Middle frontal gyrus (tissue), 1 donor: ENCODE measurements around the gene VGF.
"Not testable (repeated sequence)": the region's sequence is repeated elsewhere in the genome, so short reads cannot be mapped to it uniquely, and the experiment has no call there.

ENCODE experiments used
- DNase-seq: peaks from one replicate; pipeline ENCODE4 v3.0.0-alpha.2; 2015; ENCODE audit warnings: low spot score; ENCODE audit errors: extremely low spot score

VGF gene

DNA sequence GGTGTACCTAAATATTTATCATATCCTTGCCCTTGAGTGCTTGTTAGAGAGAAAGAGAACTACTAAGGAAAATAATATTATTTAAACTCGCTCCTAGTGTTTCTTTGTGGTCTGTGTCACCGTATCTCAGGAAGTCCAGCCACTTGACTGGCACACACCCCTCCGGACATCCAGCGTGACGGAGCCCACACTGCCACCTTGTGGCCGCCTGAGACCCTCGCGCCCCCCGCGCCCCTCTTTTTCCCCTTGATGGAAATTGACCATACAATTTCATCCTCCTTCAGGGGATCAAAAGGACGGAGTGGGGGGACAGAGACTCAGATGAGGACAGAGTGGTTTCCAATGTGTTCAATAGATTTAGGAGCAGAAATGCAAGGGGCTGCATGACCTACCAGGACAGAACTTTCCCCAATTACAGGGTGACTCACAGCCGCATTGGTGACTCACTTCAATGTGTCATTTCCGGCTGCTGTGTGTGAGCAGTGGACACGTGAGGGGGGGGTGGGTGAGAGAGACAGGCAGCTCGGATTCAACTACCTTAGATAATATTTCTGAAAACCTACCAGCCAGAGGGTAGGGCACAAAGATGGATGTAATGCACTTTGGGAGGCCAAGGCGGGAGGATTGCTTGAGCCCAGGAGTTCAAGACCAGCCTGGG is 27.0 kb downstream of the VGF start:
- DNase-seq = no peak

DNA sequence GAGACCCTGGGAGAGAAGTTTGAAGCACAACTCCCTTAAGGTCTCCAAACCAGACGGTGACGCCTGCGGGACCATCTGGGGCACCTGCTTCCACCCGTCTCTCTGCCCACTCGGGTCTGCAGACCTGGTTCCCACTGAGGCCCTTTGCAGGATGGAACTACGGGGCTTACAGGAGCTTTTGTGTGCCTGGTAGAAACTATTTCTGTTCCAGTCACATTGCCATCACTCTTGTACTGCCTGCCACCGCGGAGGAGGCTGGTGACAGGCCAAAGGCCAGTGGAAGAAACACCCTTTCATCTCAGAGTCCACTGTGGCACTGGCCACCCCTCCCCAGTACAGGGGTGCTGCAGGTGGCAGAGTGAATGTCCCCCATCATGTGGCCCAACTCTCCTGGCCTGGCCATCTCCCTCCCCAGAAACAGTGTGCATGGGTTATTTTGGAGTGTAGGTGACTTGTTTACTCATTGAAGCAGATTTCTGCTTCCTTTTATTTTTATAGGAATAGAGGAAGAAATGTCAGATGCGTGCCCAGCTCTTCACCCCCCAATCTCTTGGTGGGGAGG is 27.6 kb downstream of the VGF start:
- DNase-seq = no peak

DNA sequence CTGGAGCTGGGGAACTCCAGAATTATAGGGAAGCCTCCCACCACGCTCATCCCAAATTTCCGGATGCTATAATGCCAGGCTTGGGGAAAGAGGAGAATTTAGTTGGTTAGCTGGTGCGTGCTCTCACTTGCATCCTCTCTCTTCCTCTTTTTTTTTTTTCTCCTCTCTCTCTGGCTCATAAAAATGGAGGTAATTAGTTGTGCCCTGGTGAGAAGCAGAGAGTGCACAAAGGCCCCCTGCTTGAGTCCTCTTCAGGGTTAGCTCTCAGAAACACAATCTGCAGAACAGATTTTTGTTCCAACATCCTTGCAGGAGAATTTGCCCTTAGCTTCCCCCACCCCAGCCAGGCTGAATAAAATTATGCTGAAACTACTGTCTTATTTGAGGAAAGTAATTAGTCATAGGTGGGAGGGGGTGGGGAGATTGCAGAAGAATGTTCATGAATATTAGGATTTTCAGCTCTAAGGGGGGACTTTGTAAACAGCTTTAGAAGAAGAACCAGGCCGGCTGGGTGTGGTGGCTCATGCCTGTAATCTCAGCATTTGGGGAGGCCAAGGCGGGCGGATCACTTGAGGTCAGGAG is 30.9 kb downstream of the VGF start:
- no peak for DNase-seq

DNA sequence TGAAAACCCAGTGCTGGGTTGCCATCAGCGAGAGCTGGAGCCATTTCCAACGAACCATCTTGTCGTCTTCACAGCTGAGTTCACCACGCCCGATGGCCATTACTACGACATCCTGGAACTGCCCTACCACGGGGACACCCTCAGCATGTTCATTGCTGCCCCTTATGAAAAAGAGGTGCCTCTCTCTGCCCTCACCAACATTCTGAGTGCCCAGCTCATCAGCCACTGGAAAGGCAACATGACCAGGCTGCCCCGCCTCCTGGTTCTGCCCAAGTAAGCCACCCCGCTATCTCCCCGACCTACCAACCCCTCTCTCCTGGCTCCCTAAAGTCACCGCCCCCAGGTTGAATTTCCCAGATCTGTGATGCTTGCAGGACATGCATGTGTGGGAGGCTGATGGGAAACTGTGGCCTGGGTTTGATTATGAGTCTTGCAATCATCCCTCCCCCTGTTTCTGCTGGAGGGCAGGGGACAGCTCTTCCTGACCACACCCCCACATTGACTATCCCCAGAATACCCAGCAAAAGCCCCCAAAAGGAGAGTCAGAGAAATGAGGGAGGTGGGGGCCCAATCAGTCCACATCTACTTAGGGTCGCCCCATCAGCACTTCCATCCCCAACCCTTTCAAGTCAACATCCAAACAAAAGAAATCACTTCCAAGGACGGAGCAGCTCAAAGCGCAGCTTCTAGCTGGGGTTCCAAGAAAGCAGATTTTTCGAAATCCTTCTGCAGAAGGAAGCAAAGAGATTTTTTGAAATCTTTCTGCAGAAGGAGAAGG is 31.6 kb downstream of the VGF start:
- no peak for DNase-seq

DNA sequence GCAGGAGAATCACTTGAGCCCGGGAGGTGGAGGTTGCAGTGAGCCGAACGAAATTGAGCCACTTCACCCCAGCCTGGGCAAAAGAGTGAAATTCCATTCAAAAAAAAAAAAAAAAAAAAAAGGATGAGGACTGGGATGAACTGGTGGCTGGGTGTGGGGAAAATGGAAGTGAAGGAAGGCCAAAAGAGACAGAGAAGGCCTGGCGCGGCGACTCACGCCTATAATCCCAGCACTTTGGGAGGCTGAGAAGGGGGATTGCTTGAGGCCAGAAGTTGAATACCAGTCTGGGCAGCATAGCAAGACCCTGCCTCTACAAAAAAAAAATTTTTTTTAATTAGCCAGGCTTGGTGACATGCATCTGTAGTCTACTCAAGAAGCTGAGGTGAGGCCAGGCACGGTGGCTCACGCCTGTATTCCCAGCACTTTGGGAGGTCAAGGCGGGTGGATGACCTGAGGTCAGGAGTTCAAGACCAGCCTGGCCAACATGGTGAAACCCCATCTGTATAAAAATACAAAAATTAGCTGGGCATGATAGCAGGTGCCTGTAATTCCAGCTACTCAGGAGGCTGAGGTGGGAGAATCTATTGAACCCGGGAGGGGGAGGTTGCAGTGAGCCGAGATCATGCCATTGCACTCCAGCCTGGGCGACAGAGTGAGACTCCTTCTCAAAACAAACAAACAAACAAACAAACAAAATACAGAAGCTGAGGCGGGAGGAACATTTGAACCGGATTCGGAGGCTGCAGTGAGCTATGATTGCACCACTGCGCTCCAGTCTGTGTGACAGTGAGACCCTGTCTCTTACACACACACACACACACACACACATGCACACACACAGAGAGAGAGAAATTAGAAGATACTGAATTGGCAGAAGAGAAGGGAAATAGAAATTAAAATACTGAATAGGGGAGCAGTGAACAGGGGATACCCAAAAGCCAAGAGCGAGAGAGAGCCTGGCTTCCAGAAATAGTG is 32.5 kb downstream of the VGF start:
- DNase-seq = not testable (repeated sequence)

DNA sequence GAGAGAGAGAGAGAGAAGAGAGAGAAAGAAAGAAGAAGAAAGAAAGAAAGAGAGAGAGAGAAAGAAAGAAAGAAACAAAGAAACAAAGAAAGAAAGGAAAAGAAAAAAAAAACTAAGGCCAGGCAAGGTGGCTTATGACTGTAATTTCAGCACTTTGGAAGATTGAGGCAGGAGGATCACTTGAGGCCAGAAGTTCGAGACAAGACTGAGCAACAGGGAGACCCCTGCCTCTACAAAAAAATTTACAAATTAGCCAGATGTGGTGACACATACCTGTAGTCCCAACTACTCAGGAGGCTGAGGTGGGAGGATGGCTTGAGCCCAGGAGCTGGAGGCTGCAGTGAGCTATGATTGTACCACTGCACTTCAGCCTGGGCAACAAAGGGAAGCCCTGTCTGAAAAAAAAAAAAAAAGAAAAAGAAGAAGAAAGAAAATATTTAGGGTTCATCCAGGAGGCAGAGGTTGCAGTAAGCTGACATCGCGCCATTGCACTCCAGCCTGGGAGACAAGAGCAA is 35.7 kb downstream of the VGF start:
- DNase-seq = no peak

DNA sequence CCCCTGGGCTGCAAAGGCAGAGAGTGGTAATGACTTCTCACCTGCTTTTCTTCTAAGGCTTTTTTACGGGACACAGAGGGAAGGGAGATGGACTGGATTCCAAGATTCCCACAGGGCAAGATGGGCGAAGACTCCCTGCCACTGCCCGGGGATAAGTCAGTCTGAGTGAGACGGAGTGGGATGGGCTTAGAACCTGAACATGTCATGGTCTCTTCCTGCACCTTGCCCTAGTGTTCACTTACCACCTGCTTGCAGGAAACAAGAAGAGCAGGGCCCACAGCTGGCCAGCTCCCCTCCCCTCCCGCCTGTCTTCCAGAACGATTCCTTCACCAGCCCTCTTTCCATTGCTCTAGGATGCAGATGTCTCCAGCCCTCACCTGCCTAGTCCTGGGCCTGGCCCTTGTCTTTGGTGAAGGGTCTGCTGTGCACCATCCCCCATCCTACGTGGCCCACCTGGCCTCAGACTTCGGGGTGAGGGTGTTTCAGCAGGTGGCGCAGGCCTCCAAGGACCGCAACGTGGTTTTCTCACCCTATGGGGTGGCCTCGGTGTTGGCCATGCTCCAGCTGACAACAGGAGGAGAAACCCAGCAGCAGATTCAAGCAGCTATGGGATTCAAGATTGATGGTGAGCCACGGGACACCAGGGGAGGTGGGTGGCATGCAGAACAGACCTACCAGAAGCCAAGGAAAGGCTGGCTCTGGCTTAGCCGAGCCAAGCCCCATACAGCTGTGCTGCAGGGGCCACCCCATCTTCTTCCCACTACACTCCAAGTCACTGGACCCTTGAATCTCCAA is 37.1 kb downstream of the VGF start:
- DNase-seq = no peak

DNA sequence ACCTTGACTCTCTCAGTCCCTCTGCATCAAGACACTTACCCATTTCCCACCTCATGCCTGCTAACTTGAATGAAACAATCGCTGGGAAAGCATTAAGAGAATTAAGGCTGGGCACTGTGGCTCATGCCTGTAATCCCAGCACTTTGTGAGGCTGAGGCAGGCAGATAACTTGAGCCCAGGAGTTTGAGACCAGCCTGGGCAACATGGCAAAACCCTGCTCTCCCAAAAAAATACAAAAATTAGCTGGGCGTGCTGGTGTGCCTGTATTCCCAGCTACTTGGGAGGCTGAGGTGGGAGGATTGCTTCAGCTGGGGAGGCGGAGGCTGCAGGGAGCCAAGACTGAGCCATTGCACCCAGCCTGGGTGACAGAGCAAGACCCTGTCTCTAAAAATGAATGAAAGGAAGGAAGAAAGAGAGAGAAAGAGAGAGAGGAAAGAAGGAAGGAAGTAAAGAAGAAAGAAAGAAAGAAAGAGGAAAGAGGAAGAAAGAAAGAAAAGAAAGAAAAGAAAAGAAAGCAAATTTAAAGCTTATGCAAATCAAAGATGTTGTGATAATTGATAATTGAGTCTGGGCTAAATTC is 37.8 kb downstream of the VGF start:
- DNase-seq = no peak

DNA sequence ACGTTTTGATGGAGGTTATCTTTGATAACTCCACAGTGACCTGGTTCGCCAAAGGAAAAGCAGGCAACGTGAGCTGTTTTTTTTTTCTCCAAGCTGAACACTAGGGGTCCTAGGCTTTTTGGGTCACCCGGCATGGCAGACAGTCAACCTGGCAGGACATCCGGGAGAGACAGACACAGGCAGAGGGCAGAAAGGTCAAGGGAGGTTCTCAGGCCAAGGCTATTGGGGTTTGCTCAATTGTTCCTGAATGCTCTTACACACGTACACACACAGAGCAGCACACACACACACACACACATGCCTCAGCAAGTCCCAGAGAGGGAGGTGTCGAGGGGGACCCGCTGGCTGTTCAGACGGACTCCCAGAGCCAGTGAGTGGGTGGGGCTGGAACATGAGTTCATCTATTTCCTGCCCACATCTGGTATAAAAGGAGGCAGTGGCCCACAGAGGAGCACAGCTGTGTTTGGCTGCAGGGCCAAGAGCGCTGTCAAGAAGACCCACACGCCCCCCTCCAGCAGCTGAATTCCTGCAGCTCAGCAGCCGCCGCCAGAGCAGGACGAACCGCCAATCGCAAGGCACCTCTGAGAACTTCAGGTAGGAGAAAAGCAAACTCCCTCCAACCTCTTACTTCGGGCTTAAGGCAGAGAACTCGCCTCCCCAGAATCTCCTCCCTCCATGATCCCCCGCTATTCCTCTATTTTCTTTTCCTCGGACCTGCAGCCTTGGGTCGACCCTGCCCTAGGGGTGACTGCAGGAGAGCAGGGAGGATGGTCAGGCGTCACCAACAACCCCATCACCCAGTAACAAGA is 38.5 kb downstream of the VGF start, which contains the start of gene SERPINE1:
SERPINE1 (plus strand) TSS at position 454 of the 809 bp plus-strand sequence. CDS start 1,290 bp downstream, outside the sequence.
- DNase-seq = no peak

DNA sequence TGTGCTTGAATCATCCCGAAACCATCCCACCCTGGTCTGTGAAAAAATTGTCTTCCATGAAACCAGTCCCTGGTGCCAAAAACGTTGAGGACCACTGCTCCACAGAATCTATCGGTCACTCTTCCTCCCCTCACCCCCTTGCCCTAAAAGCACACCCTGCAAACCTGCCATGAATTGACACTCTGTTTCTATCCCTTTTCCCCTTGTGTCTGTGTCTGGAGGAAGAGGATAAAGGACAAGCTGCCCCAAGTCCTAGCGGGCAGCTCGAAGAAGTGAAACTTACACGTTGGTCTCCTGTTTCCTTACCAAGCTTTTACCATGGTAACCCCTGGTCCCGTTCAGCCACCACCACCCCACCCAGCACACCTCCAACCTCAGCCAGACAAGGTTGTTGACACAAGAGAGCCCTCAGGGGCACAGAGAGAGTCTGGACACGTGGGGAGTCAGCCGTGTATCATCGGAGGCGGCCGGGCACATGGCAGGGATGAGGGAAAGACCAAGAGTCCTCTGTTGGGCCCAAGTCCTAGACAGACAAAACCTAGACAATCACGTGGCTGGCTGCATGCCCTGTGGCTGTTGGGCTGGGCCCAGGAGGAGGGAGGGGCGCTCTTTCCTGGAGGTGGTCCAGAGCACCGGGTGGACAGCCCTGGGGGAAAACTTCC is 39.2 kb downstream of the VGF start:
- no peak for DNase-seq

DNA sequence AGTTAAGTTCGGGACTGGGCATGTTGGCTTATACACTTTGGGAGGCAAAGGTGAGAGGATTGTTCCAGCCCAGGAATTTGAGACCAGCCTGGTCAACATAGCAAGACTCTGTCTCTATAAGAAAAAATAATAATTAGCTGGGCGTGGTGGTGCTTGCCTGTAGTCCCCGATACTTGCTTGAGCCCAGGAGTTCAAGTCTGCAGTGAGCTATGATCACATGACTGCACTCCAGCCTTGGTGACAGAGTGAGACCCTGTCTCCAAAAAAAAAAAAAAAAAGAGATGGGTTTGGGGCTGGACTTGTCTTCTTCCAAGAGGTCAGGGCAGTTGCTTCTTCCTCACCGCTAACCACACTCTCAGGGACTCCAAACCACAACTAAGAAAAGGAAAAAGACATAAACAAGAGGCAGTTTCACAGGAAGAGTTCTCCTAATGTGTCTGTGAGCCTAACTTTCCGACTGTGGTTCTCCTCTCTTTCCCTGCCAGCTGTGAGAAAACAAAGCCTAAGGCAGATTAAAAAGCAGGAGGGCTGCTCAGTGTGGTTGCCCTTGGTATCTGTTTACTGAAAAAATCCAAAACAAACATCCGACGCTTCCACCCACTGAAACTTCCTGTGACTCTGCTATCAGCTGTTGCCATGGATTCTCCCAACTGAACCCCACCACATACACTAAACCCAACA is 40.9 kb downstream of the VGF start:
- no peak for DNase-seq

DNA sequence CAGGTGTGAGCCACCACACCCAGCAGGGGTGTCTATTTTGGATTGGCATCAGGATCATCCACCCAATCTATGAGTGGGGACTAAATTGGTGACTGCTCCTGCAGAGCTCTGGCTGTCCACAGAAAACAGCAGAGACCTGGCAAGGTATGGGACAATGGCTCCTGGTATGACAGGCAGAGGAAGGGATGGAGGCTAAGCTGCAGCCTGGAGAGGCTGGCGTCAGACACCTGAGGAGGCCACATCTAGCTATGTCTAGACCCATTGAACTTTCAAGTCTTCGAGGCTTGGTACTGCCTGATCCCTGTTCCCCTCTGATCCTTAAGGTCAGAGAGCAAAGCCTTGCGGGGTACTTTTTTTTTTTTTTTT is 41.7 kb downstream of the VGF start:
- DNase-seq = no peak

DNA sequence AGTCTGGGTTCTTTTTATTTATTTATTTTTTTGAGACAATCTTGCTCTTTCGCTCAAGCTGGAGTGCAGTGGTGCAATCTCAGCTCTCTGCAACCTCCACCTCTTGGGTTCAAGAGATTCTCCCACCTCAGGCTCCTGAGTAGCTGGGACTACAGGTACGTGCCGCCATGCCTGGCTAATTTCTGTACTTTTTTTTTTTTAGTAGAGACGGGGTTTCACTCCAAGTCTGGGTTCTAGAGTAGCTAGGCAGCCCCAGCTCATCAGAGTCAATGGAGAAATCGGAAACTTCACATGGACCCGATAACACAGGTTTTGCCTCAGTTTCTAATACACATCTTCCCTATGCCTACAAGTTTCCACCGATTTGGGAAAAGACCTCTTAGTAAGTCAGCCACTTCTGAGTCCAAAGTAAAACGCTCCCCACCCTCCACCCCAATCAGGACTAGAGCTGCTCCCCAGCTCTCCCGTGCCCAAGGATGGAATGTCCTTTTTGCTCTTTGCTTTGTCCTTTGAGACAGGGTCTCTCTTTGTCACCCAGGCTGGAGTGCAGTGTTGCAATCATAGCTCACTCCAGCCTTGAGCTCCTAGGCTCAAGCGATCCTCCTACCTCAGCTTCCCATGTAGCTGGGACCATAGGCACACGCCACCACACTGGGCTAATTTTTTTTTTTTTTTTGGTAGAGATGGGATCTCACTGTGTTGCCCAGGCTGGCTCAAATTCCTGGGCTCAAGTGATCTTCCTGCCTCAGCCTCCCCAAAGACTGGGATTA is 42.3 kb downstream of the VGF start:
- DNase-seq = no peak

DNA sequence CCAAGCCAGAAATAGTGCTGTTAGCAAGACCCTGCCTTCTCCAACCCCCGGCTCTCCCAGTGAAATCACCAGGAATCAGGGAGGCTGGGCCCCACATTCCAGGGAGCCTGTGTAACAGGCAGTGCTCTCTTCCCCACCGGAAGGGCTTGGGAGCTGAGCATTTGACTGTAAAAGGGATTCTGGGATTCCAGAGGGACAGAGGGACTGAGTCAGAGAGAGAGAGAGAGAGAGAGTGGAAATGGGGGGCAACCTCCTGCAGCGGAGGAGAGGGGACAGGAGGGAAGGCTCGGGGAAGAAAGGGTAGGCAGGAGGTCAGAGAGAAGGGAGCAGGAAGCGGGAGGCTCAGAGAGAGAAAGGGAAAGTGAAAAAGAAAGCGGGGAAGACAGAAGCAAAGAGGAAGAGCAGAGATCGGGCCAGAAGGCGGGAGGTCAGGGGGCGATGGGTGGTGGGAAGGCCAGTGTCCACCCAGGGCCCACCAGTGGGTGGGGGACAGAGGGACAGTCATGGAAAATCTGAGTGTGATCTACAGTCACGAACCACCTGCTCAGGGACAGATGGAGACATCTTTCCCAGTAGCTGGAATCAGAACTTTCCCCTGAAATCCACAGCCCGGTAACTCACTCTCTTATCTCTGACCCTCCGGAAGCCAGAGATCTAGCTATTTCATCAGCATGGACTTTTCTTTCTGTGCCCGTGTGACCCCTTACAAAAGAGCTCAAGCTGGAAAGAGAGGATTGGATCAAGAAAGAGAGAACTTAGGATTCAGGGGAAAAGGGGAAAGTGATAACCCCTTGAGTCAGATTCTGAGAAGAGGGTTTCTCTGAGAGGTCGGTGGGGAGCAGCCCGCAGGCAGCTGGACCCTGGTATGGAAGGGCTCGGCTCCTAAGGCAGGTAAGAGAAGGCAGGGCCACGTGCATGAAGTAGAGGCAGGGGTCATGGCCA is 43.1 kb downstream of the VGF start:
- no peak for DNase-seq

DNA sequence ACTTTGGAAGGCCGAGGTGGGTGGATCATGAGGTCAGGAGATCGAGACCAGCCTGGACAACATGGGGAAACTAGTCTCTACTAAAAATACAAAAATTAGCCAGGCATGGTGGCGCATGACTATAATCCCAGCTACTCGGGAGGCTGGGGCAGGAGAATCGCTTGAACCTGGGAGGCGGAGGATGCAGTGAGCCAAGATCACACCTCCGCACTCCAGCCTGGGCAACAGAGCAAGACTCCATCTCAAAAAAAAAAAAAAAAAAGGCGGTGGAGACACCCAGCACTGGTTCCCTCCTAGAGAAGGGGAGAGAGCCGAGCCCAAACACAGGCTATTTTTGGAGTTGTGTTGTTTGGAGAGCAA is 43.8 kb downstream of the VGF start:
- DNase-seq = not testable (repeated sequence)

DNA sequence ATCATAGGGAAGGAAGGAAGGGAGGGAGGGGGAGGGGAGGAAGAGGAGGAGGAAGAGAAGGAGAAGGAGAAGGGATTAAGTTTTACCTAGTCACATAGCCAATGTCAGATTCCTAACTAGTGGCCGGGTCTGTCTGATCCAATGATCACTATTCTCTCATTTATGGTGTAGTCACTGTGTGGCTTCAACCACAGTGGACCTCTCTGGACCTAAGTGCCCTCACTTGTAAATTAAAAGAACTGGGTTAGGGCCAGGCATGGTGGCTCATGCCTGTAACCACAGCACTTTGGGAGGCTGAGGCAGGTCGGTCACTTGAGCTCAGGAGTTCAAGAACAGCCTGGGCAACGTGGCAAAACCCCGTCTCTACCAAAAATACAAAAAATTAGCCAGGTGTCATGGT is 45.1 kb downstream of the VGF start:
- DNase-seq = no peak
